A673 (cell line): Measurements from ENCODE around the gene CCDC66. TPM values are rescaled to one million over a fixed set of nuclear protein-coding genes. Genes with fewer than 3 reads are reported as not detected.

Experiments used
- BruUV-seq: library from RNA; stranded (reverse); fragments of 400-500 nt; replicated peaks from 2 replicates; lab custom pipeline; 2021; lab: Mats Ljungman, UMichigan
- CTCF ChIA-PET: fragments of 300-600 bp; sonication (Branson Sonifier 250); formaldehyde crosslinking; loops from one replicate; lab custom pipeline; 2022; ENCODE audit warnings: antibody characterized with exemption; lab: Charles Lee
- POLR2A ChIA-PET: fragments of 300-600 bp; sonication (Branson Sonifier 250); formaldehyde crosslinking; loops from one replicate; lab custom pipeline; 2022; ENCODE audit warnings: antibody characterized with exemption; ENCODE audit not compliant: low non-redundant PET; lab: Charles Lee
- DNase-seq: peaks from one replicate; pipeline ENCODE4 v3.0.0-alpha.2; 2015; ENCODE audit warnings: low spot score
- H3K27ac ChIP-seq: fragments of 200-600 bp; sonication (generic); 2 replicates; pipeline ENCODE4 v1.5.1; 2016; ENCODE audit warnings: mixed run types, low read depth, mild to moderate bottlenecking, mixed read lengths, antibody characterized with exemption, low read length; ENCODE audit not compliant: poor library complexity, severe bottlenecking
- H3K27me3 ChIP-seq: fragments of 200-600 bp; sonication (generic); replicated peaks from 2 replicates; pipeline ENCODE4 v1.6.1; 2017; ENCODE audit warnings: mixed run types, low read depth, mild to moderate bottlenecking, mixed read lengths, antibody characterized with exemption, low read length; ENCODE audit not compliant: insufficient read depth, poor library complexity
- H3K36me3 ChIP-seq: fragments of 200-600 bp; sonication (generic); 2 replicates; pipeline ENCODE4 v1.6.1; 2016; ENCODE audit warnings: mixed run types, mild to moderate bottlenecking, mixed read lengths, antibody characterized with exemption, low read length; ENCODE audit not compliant: insufficient read depth, poor library complexity, severe bottlenecking
- H3K4me1 ChIP-seq: fragments of 200-600 bp; sonication (generic); 2 replicates; pipeline ENCODE4 v1.6.1; 2017; ENCODE audit warnings: mixed run types, mild to moderate bottlenecking, mixed read lengths, antibody characterized with exemption, low read length; ENCODE audit not compliant: insufficient read depth, poor library complexity, severe bottlenecking
- H3K4me3 ChIP-seq: fragments of 200-600 bp; sonication (generic); 2 replicates; pipeline ENCODE4 v1.5.1; 2016; ENCODE audit warnings: low read depth, mixed run types, mild to moderate bottlenecking, mixed read lengths, low read length; ENCODE audit not compliant: poor library complexity, severe bottlenecking
- H3K9me3 ChIP-seq: fragments of 200-600 bp; sonication (generic); 2 replicates; pipeline ENCODE4 v1.6.1; 2016; ENCODE audit warnings: mixed run types, low read depth, mild to moderate bottlenecking, mixed read lengths, antibody characterized with exemption, low read length; ENCODE audit not compliant: poor library complexity, severe bottlenecking
- EZH2 ChIP-seq: fragments of 200-600 bp; sonication (generic); IDR thresholded peaks from 2 replicates; pipeline ENCODE4 v1.6.1; 2017; ENCODE audit warnings: borderline replicate concordance, low read depth, mild to moderate bottlenecking, mixed read lengths, antibody characterized with exemption, low read length; ENCODE audit not compliant: poor library complexity, severe bottlenecking
- intact Hi-C: fragments of 100-400 bp; cut with micrococcal nuclease; formaldehyde crosslinking; loops from one replicate; pipeline ENCODE4 v1.10.0; 2022; ENCODE audit not compliant: unreplicated experiment
- total RNA-seq: library from RNA; stranded (reverse); gene quantifications from 2 replicates; pipeline ENCODE4 v1.2.3, GENCODE V29; 2021
- TF ChIP-seq, protein P1 (sequence below): fragments of 300-800, 200-600 bp; sonication (generic); conservative IDR thresholded peaks from 2 replicates; pipeline ENCODE4 v1.5.1; 2017; ENCODE audit warnings: low read depth, mild to moderate bottlenecking, antibody characterized with exemption, low read length, moderate library complexity, mixed read lengths

The CCDC66 gene
- total RNA-seq, 1 experiment from 2014 or later: 15.6 TPM

GRCh38 chr3:56622381-56622780, 65.4 kb downstream of the CCDC66 start:
- H3K27me3 ChIP-seq: no peaks in the 10 kb centered on the region
- intact Hi-C loops: no loop called here
- BruUV-seq: no TSS peak
- H3K36me3 ChIP-seq: peaks cover 35% of the 10 kb centered on the region
- H3K4me3 ChIP-seq: no peak overlapping the region
- ChIA-PET CTCF (no interaction called here), POLR2A (no interaction called here)
- no peaks in the 10 kb centered on the region for H3K4me1 ChIP-seq
- H3K9me3 ChIP-seq: no peaks in the 10 kb centered on the region
- DNase-seq: no peak
- no peak overlapping the region for H3K27ac ChIP-seq
- no peak for TF ChIP-seq EZH2
- TF ChIP-seq, protein P1, sequence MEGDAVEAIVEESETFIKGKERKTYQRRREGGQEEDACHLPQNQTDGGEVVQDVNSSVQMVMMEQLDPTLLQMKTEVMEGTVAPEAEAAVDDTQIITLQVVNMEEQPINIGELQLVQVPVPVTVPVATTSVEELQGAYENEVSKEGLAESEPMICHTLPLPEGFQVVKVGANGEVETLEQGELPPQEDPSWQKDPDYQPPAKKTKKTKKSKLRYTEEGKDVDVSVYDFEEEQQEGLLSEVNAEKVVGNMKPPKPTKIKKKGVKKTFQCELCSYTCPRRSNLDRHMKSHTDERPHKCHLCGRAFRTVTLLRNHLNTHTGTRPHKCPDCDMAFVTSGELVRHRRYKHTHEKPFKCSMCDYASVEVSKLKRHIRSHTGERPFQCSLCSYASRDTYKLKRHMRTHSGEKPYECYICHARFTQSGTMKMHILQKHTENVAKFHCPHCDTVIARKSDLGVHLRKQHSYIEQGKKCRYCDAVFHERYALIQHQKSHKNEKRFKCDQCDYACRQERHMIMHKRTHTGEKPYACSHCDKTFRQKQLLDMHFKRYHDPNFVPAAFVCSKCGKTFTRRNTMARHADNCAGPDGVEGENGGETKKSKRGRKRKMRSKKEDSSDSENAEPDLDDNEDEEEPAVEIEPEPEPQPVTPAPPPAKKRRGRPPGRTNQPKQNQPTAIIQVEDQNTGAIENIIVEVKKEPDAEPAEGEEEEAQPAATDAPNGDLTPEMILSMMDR: no peak

DNA sequence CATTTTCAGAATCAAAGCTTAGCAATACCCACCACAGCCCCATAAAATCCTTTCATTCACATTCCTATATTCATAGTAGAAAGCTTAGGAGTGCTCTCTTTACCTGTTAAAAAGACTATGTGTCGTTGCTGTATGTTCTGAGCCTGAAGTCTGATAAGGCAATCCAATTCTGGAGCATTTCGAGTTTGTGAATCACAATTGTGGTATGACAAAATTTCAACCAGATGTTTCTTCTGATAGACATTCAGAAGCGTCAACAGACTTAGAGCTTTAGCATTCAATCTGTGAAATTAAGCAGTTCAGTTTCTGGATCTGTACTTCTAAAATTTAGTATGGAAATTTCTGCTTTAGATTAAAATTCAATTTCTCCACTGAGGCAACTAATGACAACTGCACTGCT, 67.8 kb downstream of the CCDC66 start:
- Histone ChIP-seq H3K27me3 (no peaks in the 10 kb centered on the region), H3K4me1 (no peaks in the 10 kb centered on the region), H3K36me3 (peaks cover 33% of the 10 kb centered on the region), H3K27ac (no peak overlapping the region), H3K4me3 (no peak overlapping the region), H3K9me3 (no peaks in the 10 kb centered on the region)
- TF ChIP-seq, protein P1: no peak
- no peak for TF ChIP-seq EZH2
- no TSS peak for BruUV-seq
- no peak for DNase-seq
- intact Hi-C loops: no loop called here
- ChIA-PET POLR2A (no interaction called here), CTCF (no interaction called here)

- H3K27me3 ChIP-seq: no peaks in the 10 kb centered on the region
- no peak for TF ChIP-seq EZH2
- TF ChIP-seq, protein P1: no peak
- no TSS peak for BruUV-seq
- H3K9me3 ChIP-seq: no peaks in the 10 kb centered on the region
- intact Hi-C loops: no loop called here
- H3K4me3 ChIP-seq: no peak overlapping the region
- no peaks in the 10 kb centered on the region for H3K4me1 ChIP-seq
- peaks cover 10% of the 10 kb centered on the region for H3K36me3 ChIP-seq
- ChIA-PET POLR2A (no interaction called here), CTCF (no interaction called here)
- H3K27ac ChIP-seq: no peak overlapping the region
- no peak for DNase-seq
Measured at GRCh38 chr3:56629047-56629446, 72.1 kb downstream of the CCDC66 start.
